ENCODE data around the gene SH2D4B.

The SH2D4B gene

GRCh38 chr10:80596391-80597257, 58.9 kb downstream of the SH2D4B start:
- peak; percentile 29 to 53 for DNase-seq

GRCh38 chr10:80598084-80598798, 60.5 kb downstream of the SH2D4B start:
- DNase-seq = no peak

- no peak for DNase-seq
Measured at GRCh38 chr10:80598951-80599350, 61.2 kb downstream of the SH2D4B start.

- DNase-seq = peak; percentile 23 to 42
Measured at GRCh38 chr10:80599424-80599847, 61.7 kb downstream of the SH2D4B start.

- no peak for DNase-seq
Measured at GRCh38 chr10:80600256-80600655, 62.6 kb downstream of the SH2D4B start.

GRCh38 chr10:80602881-80603280, 65.2 kb downstream of the SH2D4B start:
- DNase-seq = no peak

GRCh38 chr10:80603516-80603915, 65.8 kb downstream of the SH2D4B start:
- no peak for DNase-seq

- no peak for DNase-seq
Measured at GRCh38 chr10:80608706-80609105, 71.0 kb downstream of the SH2D4B start.

- DNase-seq = no peak
Measured at GRCh38 chr10:80609331-80609730, 71.6 kb downstream of the SH2D4B start.

GRCh38 chr10:80611481-80612185, 73.9 kb downstream of the SH2D4B start:
- no peak for DNase-seq

- DNase-seq = no peak
Measured at GRCh38 chr10:80612261-80612660, 74.6 kb downstream of the SH2D4B start.

GRCh38 chr10:80613466-80614170, 75.9 kb downstream of the SH2D4B start:
- no peak for DNase-seq

- DNase-seq = no peak
Measured at GRCh38 chr10:80614576-80615416, 77.1 kb downstream of the SH2D4B start.

- DNase-seq = no peak
Measured at GRCh38 chr10:80617807-80618206, 80.1 kb downstream of the SH2D4B start.

- no peak for DNase-seq
Measured at GRCh38 chr10:80619036-80619435, 81.3 kb downstream of the SH2D4B start.

- no peak for DNase-seq
Measured at GRCh38 chr10:80622153-80622552, 84.5 kb downstream of the SH2D4B start.

- no peak for DNase-seq
Measured at GRCh38 chr10:80630324-80630723, 92.6 kb downstream of the SH2D4B start.

- DNase-seq = no peak
Measured at GRCh38 chr10:80632742-80633141, 95.0 kb downstream of the SH2D4B start.

- DNase-seq = no peak
Measured at GRCh38 chr10:80633383-80633860, 95.7 kb downstream of the SH2D4B start.

- DNase-seq = no peak
Measured at GRCh38 chr10:80633910-80634309, 96.2 kb downstream of the SH2D4B start.

GRCh38 chr10:80642661-80643060, 105.0 kb downstream of the SH2D4B start:
- no peak for DNase-seq

- no peak for DNase-seq
Measured at GRCh38 chr10:80646366-80646765, 108.7 kb downstream of the SH2D4B start.
